Tibial artery (tissue), 4 donors: ENCODE results near the gene TGIF2.
"Not testable (repeated sequence)": the region's sequence is repeated elsewhere in the genome, so short reads cannot be mapped to it uniquely, and the experiment has no call there.

Experiments used
- DNase-seq, 2 donors: peaks; one replicate each; pipeline ENCODE4 v3.0.0-alpha.2; 2019
- H3K27ac ChIP-seq, 2 donors: fragments of 200-600 bp; sonication (generic) in 1 of 2; 1 replicate in 1 of 2; 2 replicates in 1 of 2; pipeline ENCODE4 v1.5.1; 2018 to 2019; ENCODE audit warnings: mild to moderate bottlenecking in 1 of 2
- H3K27me3 ChIP-seq, 2 donors: fragments of 200-600 bp; sonication (generic) in 1 of 2; one replicate each; pipeline versions ENCODE4 v1.5.1 to v1.6.0; 2016 to 2019
- H3K36me3 ChIP-seq, 3 donors: fragments of 200-600 bp; sonication (generic) in 2 of 3; one replicate each; pipeline ENCODE4 v1.5.1; 2016 to 2019; ENCODE audit warnings: mild to moderate bottlenecking in 2 of 3
- H3K4me1 ChIP-seq, 4 donors: fragments of 200-600 bp; sonication (generic) in 2 of 4; 1 replicate in 3 of 4; 2 replicates in 1 of 4; pipeline ENCODE4 v1.5.1; 2016 to 2019
- H3K4me3 ChIP-seq, 2 donors: fragments of 200-600 bp; sonication (generic) in 1 of 2; 1 replicate in 1 of 2; 2 replicates in 1 of 2; pipeline ENCODE4 v1.5.1; 2018 to 2019; ENCODE audit warnings: mild to moderate bottlenecking in 2 of 2
- H3K9me3 ChIP-seq, 3 donors: fragments of 200-600 bp; sonication (generic) in 1 of 3; one replicate each; pipeline ENCODE4 v1.5.1; 2016 to 2019
- intact Hi-C: fragments of 100-400 bp; cut with DNase I; formaldehyde crosslinking; loops from one replicate; pipeline ENCODE4 v1.15.0; 2023; ENCODE audit warnings: low total_unique reads
- TF ChIP-seq, protein P1 (sequence below), 2 experiments: fragments of 200-600 bp in 1 of 2; fragments of 450-650 bp in 1 of 2; IDR thresholded peaks; one replicate each; pipeline ENCODE4 v1.5.1; 2017 to 2019; ENCODE audit warnings: antibody characterized with exemption in 2 of 2, mild to moderate bottlenecking in 1 of 2, moderate library complexity in 1 of 2

TGIF2 gene

DNA sequence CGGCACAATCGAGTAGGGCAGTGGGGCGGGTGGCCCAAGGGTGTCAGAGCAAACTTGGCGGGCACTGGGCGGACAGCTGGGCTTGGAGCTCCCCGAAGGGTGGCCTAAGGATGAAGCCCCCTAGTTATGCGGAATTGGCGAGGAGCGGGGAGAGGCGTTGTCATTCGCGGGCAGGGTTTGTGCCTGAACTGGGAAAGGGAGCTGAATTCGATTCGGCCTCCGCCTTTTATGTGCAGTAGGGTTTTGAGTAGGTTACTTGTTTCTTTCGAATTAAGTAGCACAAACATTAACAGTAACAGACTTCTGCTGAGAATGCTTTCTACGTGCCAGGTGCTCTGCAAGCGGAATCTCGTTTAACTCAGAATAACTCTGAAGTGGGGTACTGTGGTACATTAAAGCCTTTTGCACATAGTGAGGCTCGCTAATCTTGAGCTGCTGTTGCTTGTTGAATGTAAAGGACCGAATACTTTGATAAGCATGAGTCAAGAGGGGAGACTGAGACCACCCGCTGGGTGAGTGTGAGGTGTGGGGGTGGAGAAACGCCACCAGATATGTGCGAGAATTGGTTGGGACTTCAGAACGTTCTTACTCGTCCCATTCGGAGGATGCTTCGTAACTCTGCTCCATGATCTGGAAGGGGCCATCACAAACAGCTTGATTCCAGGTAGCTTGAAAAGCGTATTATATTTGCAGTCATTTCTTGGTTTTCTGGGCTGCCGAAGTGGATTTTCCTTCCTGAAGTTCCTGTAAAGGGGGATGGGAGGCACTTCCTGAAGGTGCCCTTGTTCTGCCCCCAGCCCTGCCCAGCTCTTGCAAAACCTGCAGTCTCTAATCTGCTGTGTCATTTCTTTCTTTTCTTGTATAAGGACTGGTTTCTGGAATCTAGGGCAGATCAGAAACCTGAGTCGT is 33.0 kb downstream of the TGIF2 start:
- no peak for DNase-seq
- intact Hi-C loops: loop anchor here (10.0 kb wide), 1 partner anchor 52 kb away; no protein-coding TSS in a partner anchor
- TF ChIP-seq, protein P1, sequence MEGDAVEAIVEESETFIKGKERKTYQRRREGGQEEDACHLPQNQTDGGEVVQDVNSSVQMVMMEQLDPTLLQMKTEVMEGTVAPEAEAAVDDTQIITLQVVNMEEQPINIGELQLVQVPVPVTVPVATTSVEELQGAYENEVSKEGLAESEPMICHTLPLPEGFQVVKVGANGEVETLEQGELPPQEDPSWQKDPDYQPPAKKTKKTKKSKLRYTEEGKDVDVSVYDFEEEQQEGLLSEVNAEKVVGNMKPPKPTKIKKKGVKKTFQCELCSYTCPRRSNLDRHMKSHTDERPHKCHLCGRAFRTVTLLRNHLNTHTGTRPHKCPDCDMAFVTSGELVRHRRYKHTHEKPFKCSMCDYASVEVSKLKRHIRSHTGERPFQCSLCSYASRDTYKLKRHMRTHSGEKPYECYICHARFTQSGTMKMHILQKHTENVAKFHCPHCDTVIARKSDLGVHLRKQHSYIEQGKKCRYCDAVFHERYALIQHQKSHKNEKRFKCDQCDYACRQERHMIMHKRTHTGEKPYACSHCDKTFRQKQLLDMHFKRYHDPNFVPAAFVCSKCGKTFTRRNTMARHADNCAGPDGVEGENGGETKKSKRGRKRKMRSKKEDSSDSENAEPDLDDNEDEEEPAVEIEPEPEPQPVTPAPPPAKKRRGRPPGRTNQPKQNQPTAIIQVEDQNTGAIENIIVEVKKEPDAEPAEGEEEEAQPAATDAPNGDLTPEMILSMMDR (IDR thresholded peaks at IDR 0.05): no peak

DNA sequence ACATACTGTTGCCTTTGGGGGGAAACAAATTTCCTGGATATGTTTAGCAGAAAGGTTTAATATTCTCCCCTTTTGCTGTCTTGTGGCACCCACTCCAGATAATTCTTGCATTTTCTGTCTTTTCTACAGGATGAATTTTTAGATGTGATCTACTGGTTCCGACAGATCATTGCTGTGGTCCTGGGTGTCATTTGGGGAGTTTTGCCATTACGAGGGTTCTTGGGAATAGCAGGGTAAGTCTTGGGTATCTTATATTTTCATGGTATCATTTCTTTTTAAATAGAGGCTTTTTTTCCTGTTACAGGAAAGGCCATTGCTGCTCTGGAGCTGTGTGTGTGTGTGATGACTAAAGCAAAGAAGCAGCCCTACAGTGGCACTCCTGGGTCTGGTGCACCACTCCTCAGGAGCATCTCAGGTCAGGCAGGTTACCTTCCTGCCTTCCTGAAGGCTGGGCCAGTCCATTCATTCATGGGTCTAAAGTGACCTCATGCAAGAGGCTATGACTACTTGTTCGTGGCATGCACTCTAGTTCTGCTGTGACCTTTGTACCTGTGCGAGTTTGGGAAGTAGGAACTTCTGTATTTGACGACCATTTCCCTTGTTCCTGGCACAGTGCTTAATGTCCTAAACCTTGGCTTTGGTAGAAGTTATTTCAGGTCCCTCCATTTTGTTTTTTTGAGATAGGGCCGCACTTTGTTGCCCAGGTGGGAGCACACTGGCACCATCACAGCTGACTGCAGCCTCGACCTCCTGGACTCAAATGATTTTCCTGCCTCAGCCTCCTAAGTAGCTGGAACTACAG is 34.4 kb downstream of the TGIF2 start:
- intact Hi-C loops: loop anchor here (10.0 kb wide), 1 partner anchor 53 kb away; no protein-coding TSS in a partner anchor
- H3K27ac ChIP-seq: no peak overlapping the region
- no peaks in the 10 kb centered on the region for H3K9me3 ChIP-seq
- no peak overlapping the region for H3K4me3 ChIP-seq
- H3K27me3 ChIP-seq: no peaks in the 10 kb centered on the region
- TF ChIP-seq, protein P1 (IDR thresholded peaks at IDR 0.05): no peak
- peaks cover 41 to 52% (median 42%) of the 10 kb centered on the region in 3 donors for H3K36me3 ChIP-seq
- no peak for DNase-seq
- H3K4me1 ChIP-seq: peaks cover 0 to 24% (median 18%) of the 10 kb centered on the region in 4 donors

More for the DNA sequence above, 33.0 kb downstream of the TGIF2 start:
- Histone ChIP-seq H3K4me1 (peaks cover 0 to 24% (median 18%) of the 10 kb centered on the region in 4 donors), H3K4me3 (peak overlapping the region; percentile 75 to 99), H3K27me3 (no peaks in the 10 kb centered on the region), H3K9me3 (no peaks in the 10 kb centered on the region), H3K27ac (peak overlapping the region; percentile 76 to 77), H3K36me3 (peaks cover 28 to 38% (median 28%) of the 10 kb centered on the region in 3 donors)

DNA sequence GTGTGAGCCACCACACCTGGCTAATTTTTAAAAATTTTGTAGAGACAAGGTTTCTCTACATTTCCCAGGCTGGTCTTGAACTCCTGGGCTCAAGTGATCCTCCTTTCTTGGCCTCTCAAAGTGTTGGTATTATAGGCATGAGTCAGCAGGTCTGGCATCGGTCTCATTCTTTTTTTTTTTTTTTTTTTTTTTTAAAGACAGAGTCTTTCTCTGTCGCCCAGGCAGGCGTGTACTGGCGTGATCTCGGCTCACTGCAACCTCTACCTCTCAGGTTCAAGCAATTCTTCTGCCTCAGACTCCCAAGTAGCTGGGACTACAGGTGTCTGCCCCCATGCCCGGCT is 35.0 kb downstream of the TGIF2 start:
- intact Hi-C loops: loop anchor here (10.0 kb wide), 1 partner anchor 54 kb away; no protein-coding TSS in a partner anchor
- not testable (repeated sequence) for H3K4me3 ChIP-seq, DNase-seq, H3K9me3 ChIP-seq, H3K27me3 ChIP-seq, H3K27ac ChIP-seq
- Histone ChIP-seq H3K36me3 (peaks cover 45 to 58% (median 47%) of the 10 kb centered on the region in 3 donors), H3K4me1 (peaks cover 0 to 24% (median 18%) of the 10 kb centered on the region in 4 donors)

DNA sequence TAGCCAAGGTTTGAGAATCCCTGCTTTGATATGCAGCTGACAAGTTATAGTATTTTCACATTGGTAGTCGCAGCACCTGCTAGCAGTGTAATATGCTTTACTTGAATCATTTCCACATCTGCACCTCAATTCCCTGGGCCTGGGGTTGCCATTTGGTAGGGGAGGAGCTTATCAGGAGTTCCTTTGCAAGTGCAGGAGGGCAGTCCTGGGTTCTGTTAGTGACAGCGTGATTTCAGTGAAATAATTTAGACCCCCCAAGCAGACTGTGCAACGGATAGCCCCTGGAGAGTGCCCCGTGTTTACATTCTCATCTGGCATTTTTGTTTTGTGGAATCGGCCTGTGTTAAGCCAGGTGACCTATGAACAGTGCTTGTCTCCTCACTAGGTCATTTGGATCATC is 38.2 kb downstream of the TGIF2 start:
- Histone ChIP-seq H3K4me3 (no peak overlapping the region), H3K4me1 (peaks cover 0 to 15% (median 11%) of the 10 kb centered on the region in 4 donors), H3K9me3 (no peaks in the 10 kb centered on the region), H3K36me3 (peaks cover 55 to 79% (median 59%) of the 10 kb centered on the region in 3 donors), H3K27me3 (no peaks in the 10 kb centered on the region), H3K27ac (no peak overlapping the region)
- no peak for DNase-seq
- TF ChIP-seq, protein P1 (IDR thresholded peaks at IDR 0.05): no peak
- intact Hi-C loops: no loop called here

DNA sequence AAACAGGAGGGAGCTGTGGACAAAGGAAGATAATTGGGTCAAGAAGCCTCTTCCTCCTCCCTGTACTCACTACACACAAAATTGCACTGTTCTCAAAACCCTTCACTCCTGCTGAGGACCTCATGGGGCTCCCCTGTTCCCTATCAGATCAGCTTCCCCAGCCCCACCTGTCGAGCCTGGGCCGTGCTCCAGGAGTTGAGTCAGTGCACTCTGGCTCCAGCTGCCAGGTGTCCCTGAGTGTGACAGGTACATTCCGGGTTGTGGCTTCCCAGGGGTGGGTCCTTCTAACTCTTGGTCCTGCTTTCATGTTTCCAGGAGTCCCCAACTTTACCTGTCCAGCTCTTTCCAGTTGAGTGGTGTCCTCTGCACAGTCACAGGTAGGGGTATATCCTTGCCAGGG is 40.6 kb downstream of the TGIF2 start:
- intact Hi-C loops: no loop called here
- H3K36me3 ChIP-seq: peaks cover 50 to 65% (median 53%) of the 10 kb centered on the region in 3 donors

More for the DNA sequence above, 40.6 kb downstream of the TGIF2 start:
- Histone ChIP-seq H3K9me3 (no peaks in the 10 kb centered on the region), H3K27me3 (no peaks in the 10 kb centered on the region), H3K4me1 (no peaks in the 10 kb centered on the region), H3K27ac (no peak overlapping the region), H3K4me3 (no peak overlapping the region)
- TF ChIP-seq, protein P1 (IDR thresholded peaks at IDR 0.05): no peak
- no peak for DNase-seq
